ENCODE measurements around the gene ACAD11.

GRCh38 chr3:132641837-132642538 is 17.6 kb downstream of the ACAD11 start:
- peak; percentile 90 for TF ChIP-seq CTCF (IDR thresholded peaks at IDR 0.05)
- TF ChIP-seq ZFX (IDR thresholded peaks at IDR 0.05; ENCODE audit: borderline replicate concordance) = no peak

Data from 22Rv1 (cell line).